Measurements from ENCODE around the gene CD59. TPM values are rescaled to one million over a fixed set of nuclear protein-coding genes. Genes with fewer than 3 reads are reported as not detected.

The CD59 gene
- total RNA-seq, 1 experiment from 2014 or later, result 15.2 TPM

GRCh38 chr11:33699515-33700062 is 36.6 kb downstream of the CD59 start:
- peaks cover 6% of the 10 kb centered on the region; the same call in 1 of the 2 replicates for H3K27me3 ChIP-seq (ENCODE audit: control insufficient read depth, insufficient read depth, low read length)
- peak overlapping the region; percentile 78; the same call in 1 of the 2 replicates for H3K4me3 ChIP-seq (ENCODE audit: insufficient read depth, low read depth, low read length)
- no peak for DNase-seq
- H3K36me3 ChIP-seq (replicated peaks; ENCODE audit: control insufficient read depth, insufficient read depth, low read length), result no peaks in the 10 kb centered on the region

- Histone ChIP-seq H3K27me3 (ENCODE audit: control insufficient read depth, insufficient read depth, low read length) (peaks cover 6% of the 10 kb centered on the region; the same call in 1 of the 2 replicates), H3K36me3 (replicated peaks; ENCODE audit: control insufficient read depth, insufficient read depth, low read length) (no peaks in the 10 kb centered on the region), H3K4me3 (ENCODE audit: insufficient read depth, low read depth, low read length) (no peak overlapping the region)
- no peak for DNase-seq
Measured at GRCh38 chr11:33698921-33699320, 37.3 kb downstream of the CD59 start.

- no peaks in the 10 kb centered on the region for H3K36me3 ChIP-seq (replicated peaks; ENCODE audit: control insufficient read depth, insufficient read depth, low read length)
- H3K27me3 ChIP-seq (ENCODE audit: control insufficient read depth, insufficient read depth, low read length), result peaks cover 6% of the 10 kb centered on the region; the same call in 1 of the 2 replicates
- DNase-seq, result no peak
- H3K4me3 ChIP-seq (ENCODE audit: insufficient read depth, low read depth, low read length), result no peak overlapping the region
Measured at GRCh38 chr11:33697997-33698396, 38.2 kb downstream of the CD59 start.

- H3K27me3 ChIP-seq (ENCODE audit: control insufficient read depth, insufficient read depth, low read length), result peaks cover 6% of the 10 kb centered on the region; the same call in 1 of the 2 replicates
- no peak for DNase-seq
- no peak overlapping the region for H3K4me3 ChIP-seq (ENCODE audit: insufficient read depth, low read depth, low read length)
- no peaks in the 10 kb centered on the region for H3K36me3 ChIP-seq (replicated peaks; ENCODE audit: control insufficient read depth, insufficient read depth, low read length)
Measured at GRCh38 chr11:33696931-33697638, 39.1 kb downstream of the CD59 start.

GRCh38 chr11:33696411-33696810 is 39.8 kb downstream of the CD59 start:
- H3K36me3 ChIP-seq (replicated peaks; ENCODE audit: control insufficient read depth, insufficient read depth, low read length), result no peaks in the 10 kb centered on the region
- H3K27me3 ChIP-seq (ENCODE audit: control insufficient read depth, insufficient read depth, low read length), result peaks cover 6% of the 10 kb centered on the region; the same call in 1 of the 2 replicates
- no peak for DNase-seq
- no peak overlapping the region for H3K4me3 ChIP-seq (ENCODE audit: insufficient read depth, low read depth, low read length)

- DNase-seq, result no peak
- Histone ChIP-seq H3K36me3 (replicated peaks; ENCODE audit: control insufficient read depth, insufficient read depth, low read length) (no peaks in the 10 kb centered on the region), H3K4me3 (ENCODE audit: insufficient read depth, low read depth, low read length) (no peak overlapping the region), H3K27me3 (ENCODE audit: control insufficient read depth, insufficient read depth, low read length) (peaks cover 5% of the 10 kb centered on the region; the same call in 1 of the 2 replicates)
Measured at GRCh38 chr11:33695051-33695566, 41.1 kb downstream of the CD59 start.

GRCh38 chr11:33694346-33695050 is 41.7 kb downstream of the CD59 start:
- H3K36me3 ChIP-seq (replicated peaks; ENCODE audit: control insufficient read depth, insufficient read depth, low read length), result no peaks in the 10 kb centered on the region
- DNase-seq, result no peak
- H3K4me3 ChIP-seq (ENCODE audit: insufficient read depth, low read depth, low read length), result no peak overlapping the region
- H3K27me3 ChIP-seq (ENCODE audit: control insufficient read depth, insufficient read depth, low read length), result peaks cover under 1% of the 10 kb centered on the region; the same call in 1 of the 2 replicates

- no peak for DNase-seq
- Histone ChIP-seq H3K36me3 (replicated peaks; ENCODE audit: control insufficient read depth, insufficient read depth, low read length) (no peaks in the 10 kb centered on the region), H3K4me3 (ENCODE audit: insufficient read depth, low read depth, low read length) (no peak overlapping the region), H3K27me3 (ENCODE audit: control insufficient read depth, insufficient read depth, low read length) (no peaks in the 10 kb centered on the region; the same call in 1 of the 2 replicates)
Measured at GRCh38 chr11:33692541-33692940, 43.7 kb downstream of the CD59 start.

GRCh38 chr11:33692013-33692504 is 44.2 kb downstream of the CD59 start:
- DNase-seq, result no peak
- H3K36me3 ChIP-seq (replicated peaks; ENCODE audit: control insufficient read depth, insufficient read depth, low read length), result no peaks in the 10 kb centered on the region
- H3K27me3 ChIP-seq (ENCODE audit: control insufficient read depth, insufficient read depth, low read length), result no peaks in the 10 kb centered on the region; the same call in 1 of the 2 replicates
- no peak overlapping the region for H3K4me3 ChIP-seq (ENCODE audit: insufficient read depth, low read depth, low read length)

- no peak for DNase-seq
- Histone ChIP-seq H3K36me3 (replicated peaks; ENCODE audit: control insufficient read depth, insufficient read depth, low read length) (no peaks in the 10 kb centered on the region), H3K4me3 (ENCODE audit: insufficient read depth, low read depth, low read length) (no peak overlapping the region), H3K27me3 (ENCODE audit: control insufficient read depth, insufficient read depth, low read length) (no peaks in the 10 kb centered on the region)
Measured at GRCh38 chr11:33691066-33691864, 45.0 kb downstream of the CD59 start.

- Histone ChIP-seq H3K27me3 (ENCODE audit: control insufficient read depth, insufficient read depth, low read length) (no peaks in the 10 kb centered on the region), H3K36me3 (replicated peaks; ENCODE audit: control insufficient read depth, insufficient read depth, low read length) (no peaks in the 10 kb centered on the region), H3K4me3 (ENCODE audit: insufficient read depth, low read depth, low read length) (no peak overlapping the region)
- DNase-seq, result no peak
Measured at GRCh38 chr11:33690290-33691065, 45.7 kb downstream of the CD59 start.

- no peaks in the 10 kb centered on the region for H3K27me3 ChIP-seq (ENCODE audit: control insufficient read depth, insufficient read depth, low read length)
- H3K36me3 ChIP-seq (replicated peaks; ENCODE audit: control insufficient read depth, insufficient read depth, low read length), result no peaks in the 10 kb centered on the region
- DNase-seq, result no peak
- no peak overlapping the region for H3K4me3 ChIP-seq (ENCODE audit: insufficient read depth, low read depth, low read length)
Measured at GRCh38 chr11:33689501-33689900, 46.7 kb downstream of the CD59 start.

GRCh38 chr11:33689085-33689484 is 47.1 kb downstream of the CD59 start:
- Histone ChIP-seq H3K4me3 (ENCODE audit: insufficient read depth, low read depth, low read length) (no peak overlapping the region), H3K27me3 (ENCODE audit: control insufficient read depth, insufficient read depth, low read length) (no peaks in the 10 kb centered on the region), H3K36me3 (replicated peaks; ENCODE audit: control insufficient read depth, insufficient read depth, low read length) (no peaks in the 10 kb centered on the region)
- DNase-seq, result no peak
